ENCODE results near the gene OXCT1. TPM values are rescaled to one million over a fixed set of nuclear protein-coding genes. Genes with fewer than 3 reads are reported as not detected.

OXCT1 gene
- total RNA-seq, 1 donor from 2014 or later, result 39.9 TPM

DNA sequence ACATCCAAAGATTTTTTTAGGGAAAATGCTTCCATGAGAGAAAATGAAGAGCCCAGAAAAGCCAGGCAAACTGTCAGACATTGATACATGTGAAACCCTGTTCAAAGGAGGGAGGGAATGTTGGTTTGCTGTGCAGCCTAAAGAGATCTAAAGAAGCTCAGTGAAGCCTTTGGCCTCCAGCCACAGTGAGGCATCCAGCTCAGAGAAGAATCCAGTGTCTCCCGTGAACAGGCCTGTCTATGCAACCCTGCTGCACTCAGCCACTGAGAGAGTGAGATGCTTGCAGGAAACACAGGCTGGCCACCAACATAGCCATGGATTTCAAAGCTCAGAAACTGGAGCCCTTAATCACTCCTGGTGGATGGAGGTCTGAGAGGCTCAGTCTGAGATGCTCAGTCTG lies 188.4 kb downstream of the OXCT1 start:
- no peak overlapping the region for H2AFZ ChIP-seq (replicated peaks)
- H3K27ac Mint-ChIP-seq, result no peak overlapping the region
- no peaks in the 10 kb centered on the region for H3F3A ChIP-seq (ENCODE audit: low read depth)

More for the DNA sequence above, 188.4 kb downstream of the OXCT1 start:
- Histone ChIP-seq H3K4me3 (no peak overlapping the region), H3K27ac (no peak overlapping the region), H3K4me1 (peaks cover 7% of the 10 kb centered on the region), H3K4me2 (no peak overlapping the region), H3K36me3 (no peaks in the 10 kb centered on the region), H3K27me3 (no peaks in the 10 kb centered on the region), H3K9ac (no peak overlapping the region), H3K79me2 (ENCODE audit: low read depth) (no peaks in the 10 kb centered on the region), H4K20me1 (ENCODE audit: low read depth) (no peaks in the 10 kb centered on the region), H3K9me3 (ENCODE audit: low read depth) (peaks cover 7% of the 10 kb centered on the region)
- H3K4me1 Mint-ChIP-seq, result no peaks in the 10 kb centered on the region
- no peak for DNase-seq (ENCODE audit: low spot score)
- H3K36me3 Mint-ChIP-seq, result no peaks in the 10 kb centered on the region
- peaks cover 2% of the 10 kb centered on the region for H3K27me3 Mint-ChIP-seq (ENCODE audit: insufficient read depth, low read depth)
- H3K4me3 Mint-ChIP-seq, result no peak overlapping the region
- peaks cover 10% of the 10 kb centered on the region for H3K9me3 Mint-ChIP-seq
- no peak for TF ChIP-seq EZH2phosphoT487 (IDR thresholded peaks at IDR 0.05)
- TF ChIP-seq, protein P1, sequence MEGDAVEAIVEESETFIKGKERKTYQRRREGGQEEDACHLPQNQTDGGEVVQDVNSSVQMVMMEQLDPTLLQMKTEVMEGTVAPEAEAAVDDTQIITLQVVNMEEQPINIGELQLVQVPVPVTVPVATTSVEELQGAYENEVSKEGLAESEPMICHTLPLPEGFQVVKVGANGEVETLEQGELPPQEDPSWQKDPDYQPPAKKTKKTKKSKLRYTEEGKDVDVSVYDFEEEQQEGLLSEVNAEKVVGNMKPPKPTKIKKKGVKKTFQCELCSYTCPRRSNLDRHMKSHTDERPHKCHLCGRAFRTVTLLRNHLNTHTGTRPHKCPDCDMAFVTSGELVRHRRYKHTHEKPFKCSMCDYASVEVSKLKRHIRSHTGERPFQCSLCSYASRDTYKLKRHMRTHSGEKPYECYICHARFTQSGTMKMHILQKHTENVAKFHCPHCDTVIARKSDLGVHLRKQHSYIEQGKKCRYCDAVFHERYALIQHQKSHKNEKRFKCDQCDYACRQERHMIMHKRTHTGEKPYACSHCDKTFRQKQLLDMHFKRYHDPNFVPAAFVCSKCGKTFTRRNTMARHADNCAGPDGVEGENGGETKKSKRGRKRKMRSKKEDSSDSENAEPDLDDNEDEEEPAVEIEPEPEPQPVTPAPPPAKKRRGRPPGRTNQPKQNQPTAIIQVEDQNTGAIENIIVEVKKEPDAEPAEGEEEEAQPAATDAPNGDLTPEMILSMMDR (IDR thresholded peaks at IDR 0.05), result no peak
- TF ChIP-seq EZH2 (IDR thresholded peaks at IDR 0.05), result no peak

Other genes with a start within 250 kb of the OXCT1 start
- gene RIMOC1, start 33.9 kb upstream of the OXCT1 start, total RNA-seq (ENCODE audit: low replicate concordance), result 25.4 and 32.7 TPM in 2 replicates
- gene FBXO4, start 54.9 kb upstream of the OXCT1 start, total RNA-seq (ENCODE audit: low replicate concordance), result 5.0 and 15.5 TPM in 2 replicates